SK-N-SH (cell line): ENCODE results near the gene PDE6A.

Source experiments
- FOXM1 ChIP-seq: IDR thresholded peaks from 2 replicates; pipeline ENCODE4 v1.4.0; 2012; ENCODE audit warnings: low read depth, mild to moderate bottlenecking
- MXI1 ChIP-seq: IDR thresholded peaks from 2 replicates; pipeline ENCODE4 v1.6.1; 2012; ENCODE audit warnings: mild to moderate bottlenecking, low read depth, low read length, improper control_type of control experiment
- NFIC ChIP-seq: IDR thresholded peaks from 2 replicates; pipeline ENCODE4 v1.4.0; 2012; ENCODE audit warnings: borderline replicate concordance
- TAF1 ChIP-seq: IDR thresholded peaks from 2 replicates; pipeline ENCODE4 v1.6.1; 2012; ENCODE audit warnings: low read depth, mild to moderate bottlenecking, low read length, moderate library complexity, borderline replicate concordance
- YY1 ChIP-seq: IDR thresholded peaks from 2 replicates; pipeline ENCODE4 v1.4.0; 2012; ENCODE audit warnings: low read depth, mild to moderate bottlenecking

GRCh38 chr5:149817539-149818060 is 127.0 kb downstream of the PDE6A start:
- TF ChIP-seq YY1 (no peak), MXI1 (no peak), NFIC (no peak), FOXM1 (no peak), TAF1 (no peak)
